GM13976 (cell line): ENCODE data around the gene CXCL11.

Experiments
- DNase-seq: peaks from one replicate; pipeline ENCODE4 v3.0.0; 2012; ENCODE audit warnings: low spot score
- CTCF ChIP-seq: IDR thresholded peaks from 2 replicates; pipeline ENCODE4 v1.5.1; 2012; ENCODE audit warnings: borderline replicate concordance, mild to moderate bottlenecking; ENCODE audit not compliant: insufficient read depth; ENCODE audit errors: extremely low read depth, missing control alignments, control extremely low read depth
- in situ Hi-C: fragments of 300-500 bp; cut with MboI; formaldehyde crosslinking; loops from one replicate; pipeline ENCODE4 v1.12.0; 2022; ENCODE audit warnings: low sequenced_read_pairs, mixed read lengths, inconsistent platforms; ENCODE audit not compliant: unreplicated experiment

Gene CXCL11

GRCh38 chr4:75992462-75992861, 43.4 kb downstream of the CXCL11 start:
- DNase-seq = no peak
- no peak for TF ChIP-seq CTCF
- in situ Hi-C loops = no loop called here

GRCh38 chr4:75989846-75990528, 45.9 kb downstream of the CXCL11 start:
- no peak for TF ChIP-seq CTCF
- in situ Hi-C loops = no loop called here
- DNase-seq = no peak

GRCh38 chr4:75985116-75985515, 50.8 kb downstream of the CXCL11 start:
- TF ChIP-seq CTCF = no peak
- no peak for DNase-seq
- in situ Hi-C loops = no loop called here
